PC-9 (cell line): ENCODE measurements around the gene ABI3BP. TPM values are rescaled to one million over a fixed set of nuclear protein-coding genes. Genes with fewer than 3 reads are reported as not detected.

ENCODE experiments used
- BruUV-seq: library from RNA; stranded (reverse); fragments of 400-500 nt; replicated peaks from 2 replicates; lab custom pipeline; 2021; lab: Mats Ljungman, UMichigan
- CTCF ChIA-PET: fragments of 300-600 bp; sonication (Branson Sonifier 250); formaldehyde crosslinking; loops from one replicate; lab custom pipeline; 2022; ENCODE audit warnings: antibody characterized with exemption; lab: Charles Lee
- POLR2A ChIA-PET: fragments of 300-600 bp; sonication (Branson Sonifier 250); formaldehyde crosslinking; loops from one replicate; lab custom pipeline; 2022; ENCODE audit warnings: antibody characterized with exemption; ENCODE audit not compliant: unreplicated experiment; lab: Charles Lee
- DNase-seq, 2 experiments: peaks; one replicate each; pipeline versions ENCODE4 v3.0.0 to v3.0.0-alpha.2; 2015 to 2022; ENCODE audit warnings: mixed read lengths in 1 of 2
- H2AFZ ChIP-seq: fragments of 200-600 bp; sonication (generic); 2 replicates; pipeline ENCODE4 v1.8.1; 2017; ENCODE audit warnings: antibody characterized with exemption
- H3F3A ChIP-seq: fragments of 200-600 bp; sonication (generic); 2 replicates; pipeline ENCODE4 v1.8.1; 2017; ENCODE audit warnings: antibody characterized with exemption, mild to moderate bottlenecking, low read depth; ENCODE audit not compliant: insufficient read depth
- H3K27ac ChIP-seq: fragments of 200-600 bp; sonication (generic); 2 replicates; pipeline ENCODE4 v1.6.1; 2016; ENCODE audit warnings: mixed run types
- H3K27me3 ChIP-seq: fragments of 200-600 bp; sonication (generic); 2 replicates; pipeline ENCODE4 v1.6.1; 2016; ENCODE audit warnings: low read depth, mixed run types; ENCODE audit not compliant: insufficient read depth
- H3K36me3 ChIP-seq: fragments of 200-600 bp; sonication (generic); 2 replicates; pipeline ENCODE4 v1.6.1; 2016; ENCODE audit warnings: low read depth, mixed run types
- H3K4me1 ChIP-seq: fragments of 200-600 bp; sonication (generic); replicated peaks from 2 replicates; pipeline ENCODE4 v1.6.1; 2016; ENCODE audit warnings: mixed run types; ENCODE audit not compliant: insufficient read depth
- H3K4me2 ChIP-seq: fragments of 200-600 bp; sonication (generic); 2 replicates; pipeline ENCODE4 v1.6.1; 2017; ENCODE audit warnings: mixed run types
- H3K4me3 ChIP-seq: fragments of 200-600 bp; sonication (generic); 2 replicates; pipeline ENCODE4 v1.6.1; 2016; ENCODE audit warnings: mixed run types
- H3K79me2 ChIP-seq: fragments of 200-600 bp; sonication (generic); 2 replicates; pipeline ENCODE4 v1.6.1; 2017; ENCODE audit warnings: low read depth, mixed run types
- H3K9me2 ChIP-seq: fragments of 200-600 bp; sonication (generic); 2 replicates; pipeline ENCODE4 v1.8.1; 2017; ENCODE audit warnings: mild to moderate bottlenecking; ENCODE audit not compliant: insufficient read depth
- H3K9me3 ChIP-seq: fragments of 200-600 bp; sonication (generic); 2 replicates; pipeline ENCODE4 v1.8.1; 2016; ENCODE audit warnings: low read depth; ENCODE audit not compliant: insufficient read depth
- H4K20me1 ChIP-seq: fragments of 200-600 bp; sonication (generic); 2 replicates; pipeline ENCODE4 v1.8.1; 2017; ENCODE audit not compliant: insufficient read depth
- EZH2 ChIP-seq: fragments of 200-600 bp; sonication (generic); IDR thresholded peaks from 2 replicates; pipeline ENCODE4 v1.8.0; 2017; ENCODE audit warnings: antibody characterized with exemption, low read depth
- intact Hi-C: fragments of 100-400 bp; cut with micrococcal nuclease; formaldehyde crosslinking; loops from one replicate; pipeline ENCODE4 v1.10.0; 2022; ENCODE audit not compliant: unreplicated experiment
- total RNA-seq: library from RNA; stranded (reverse); gene quantifications from 2 replicates; pipeline ENCODE4 v1.2.3, GENCODE V29; 2021
- TF ChIP-seq, protein P1 (sequence below): fragments of 200-600 bp; sonication (generic); conservative IDR thresholded peaks from 2 replicates; pipeline ENCODE4 v1.6.1; 2017; ENCODE audit warnings: mixed run types, antibody characterized with exemption, mild to moderate bottlenecking, moderate library complexity

The ABI3BP gene
- total RNA-seq, 1 experiment from 2014 or later = 4.2 TPM

DNA sequence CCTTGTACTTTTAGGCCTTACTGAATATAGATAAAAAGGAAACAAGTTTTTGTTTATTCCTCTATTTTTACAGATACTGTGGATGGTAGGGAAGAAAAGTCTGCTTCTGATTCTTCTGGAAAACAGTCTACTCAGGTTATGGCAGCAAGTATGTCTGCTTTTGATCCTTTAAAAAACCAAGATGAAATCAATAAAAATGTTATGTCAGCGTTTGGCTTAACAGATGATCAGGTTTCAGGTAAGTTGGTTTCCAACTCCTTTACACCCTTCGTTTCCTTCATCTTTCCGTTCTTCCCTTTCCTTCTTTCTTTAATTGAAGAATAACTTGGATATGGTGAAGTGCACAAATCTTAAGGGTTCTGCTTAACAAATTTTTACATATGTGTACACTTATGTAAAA, 260.8 kb downstream of the ABI3BP start:
- CTCF ChIA-PET = no interaction called here
- Histone ChIP-seq H3F3A (peaks cover 41% of the 10 kb centered on the region), H3K4me1 (no peaks in the 10 kb centered on the region), H3K79me2 (peaks cover 63% of the 10 kb centered on the region), H3K27me3 (no peaks in the 10 kb centered on the region), H3K36me3 (peaks cover 86% of the 10 kb centered on the region), H3K9me3 (no peaks in the 10 kb centered on the region), H3K9me2 (no peaks in the 10 kb centered on the region), H2AFZ (no peak overlapping the region), H3K4me3 (no peak overlapping the region), H3K4me2 (no peak overlapping the region), H4K20me1 (peaks cover 81% of the 10 kb centered on the region), H3K27ac (no peak overlapping the region)
- POLR2A ChIA-PET = no interaction called here
- no TSS peak for BruUV-seq
- DNase-seq = no peak
- intact Hi-C loops = loop anchor here (10.0 kb wide), 2 partner anchors 358 to 922 kb away; no protein-coding TSS in a partner anchor
- TF ChIP-seq EZH2 = no peak
- TF ChIP-seq, protein P1, sequence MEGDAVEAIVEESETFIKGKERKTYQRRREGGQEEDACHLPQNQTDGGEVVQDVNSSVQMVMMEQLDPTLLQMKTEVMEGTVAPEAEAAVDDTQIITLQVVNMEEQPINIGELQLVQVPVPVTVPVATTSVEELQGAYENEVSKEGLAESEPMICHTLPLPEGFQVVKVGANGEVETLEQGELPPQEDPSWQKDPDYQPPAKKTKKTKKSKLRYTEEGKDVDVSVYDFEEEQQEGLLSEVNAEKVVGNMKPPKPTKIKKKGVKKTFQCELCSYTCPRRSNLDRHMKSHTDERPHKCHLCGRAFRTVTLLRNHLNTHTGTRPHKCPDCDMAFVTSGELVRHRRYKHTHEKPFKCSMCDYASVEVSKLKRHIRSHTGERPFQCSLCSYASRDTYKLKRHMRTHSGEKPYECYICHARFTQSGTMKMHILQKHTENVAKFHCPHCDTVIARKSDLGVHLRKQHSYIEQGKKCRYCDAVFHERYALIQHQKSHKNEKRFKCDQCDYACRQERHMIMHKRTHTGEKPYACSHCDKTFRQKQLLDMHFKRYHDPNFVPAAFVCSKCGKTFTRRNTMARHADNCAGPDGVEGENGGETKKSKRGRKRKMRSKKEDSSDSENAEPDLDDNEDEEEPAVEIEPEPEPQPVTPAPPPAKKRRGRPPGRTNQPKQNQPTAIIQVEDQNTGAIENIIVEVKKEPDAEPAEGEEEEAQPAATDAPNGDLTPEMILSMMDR = no peak

DNA sequence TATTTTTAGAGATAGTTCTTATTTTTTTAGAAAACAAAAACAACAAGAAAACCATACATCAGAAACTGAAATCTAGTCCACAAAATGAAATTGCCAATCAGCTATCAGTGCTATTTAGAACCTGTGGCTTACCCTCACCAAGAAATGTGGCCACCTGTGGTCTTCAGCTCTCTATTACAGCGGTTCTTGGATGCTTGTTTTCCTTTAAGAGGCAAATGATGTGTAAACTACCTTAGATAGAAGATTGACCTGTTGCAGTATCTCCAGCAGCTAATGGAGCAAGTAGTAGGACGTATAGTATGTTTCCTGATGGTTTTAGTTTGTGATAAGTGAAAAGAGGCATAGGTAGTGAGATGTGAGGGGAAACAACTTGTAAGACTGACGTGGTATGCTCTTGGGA, 262.7 kb downstream of the ABI3BP start:
- no peak overlapping the region for H2AFZ ChIP-seq
- H3K4me1 ChIP-seq = no peaks in the 10 kb centered on the region
- peaks cover 81% of the 10 kb centered on the region for H3K79me2 ChIP-seq
- intact Hi-C loops = loop anchor here (10.0 kb wide), 2 partner anchors 356 to 924 kb away; no protein-coding TSS in a partner anchor
- no peaks in the 10 kb centered on the region for H3K9me2 ChIP-seq
- peaks cover 87% of the 10 kb centered on the region for H4K20me1 ChIP-seq
- no peaks in the 10 kb centered on the region for H3K27me3 ChIP-seq
- CTCF ChIA-PET = interaction anchor here (0.6 kb wide), 1 partner anchor 898 kb away, joined by 5 read pairs; no protein-coding TSS in a partner anchor
- H3K4me3 ChIP-seq = no peak overlapping the region
- POLR2A ChIA-PET = interaction anchor here (0.7 kb wide), 1 partner anchor 377 kb away, joined by 8 read pairs; no protein-coding TSS in a partner anchor
- TF ChIP-seq, protein P1 = no peak
- no peak for TF ChIP-seq EZH2
- no peaks in the 10 kb centered on the region for H3K9me3 ChIP-seq
- peaks cover 38% of the 10 kb centered on the region for H3F3A ChIP-seq
- no peak for DNase-seq
- H3K36me3 ChIP-seq = peaks cover 92% of the 10 kb centered on the region
- H3K4me2 ChIP-seq = no peak overlapping the region
- no peak overlapping the region for H3K27ac ChIP-seq
- no TSS peak for BruUV-seq

DNA sequence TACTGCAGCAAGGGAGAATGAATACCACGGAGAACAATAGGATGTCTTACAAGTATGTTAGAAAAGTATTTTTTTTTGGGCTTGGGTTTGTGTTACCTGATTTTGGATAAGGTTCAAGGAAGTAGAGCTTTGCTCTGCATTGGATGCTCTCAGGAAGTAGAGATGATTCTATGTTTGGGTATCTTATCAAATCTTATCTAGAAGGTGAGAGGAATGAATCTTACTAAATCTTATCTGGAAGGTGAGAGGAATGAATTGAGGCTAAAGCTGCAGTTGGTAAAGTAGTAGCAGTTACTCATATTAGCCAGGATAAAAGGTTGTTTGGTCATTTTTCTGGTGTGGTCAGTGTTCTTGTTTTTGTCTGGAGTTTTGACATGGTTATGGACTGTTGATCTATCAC, 266.5 kb downstream of the ABI3BP start:
- Histone ChIP-seq H3K9me3 (no peaks in the 10 kb centered on the region), H3K4me1 (no peaks in the 10 kb centered on the region), H3K27me3 (no peaks in the 10 kb centered on the region), H3K79me2 (peaks cover 85% of the 10 kb centered on the region), H3K4me2 (no peak overlapping the region), H3K36me3 (peaks cover 84% of the 10 kb centered on the region), H2AFZ (no peak overlapping the region), H3F3A (peaks cover 47% of the 10 kb centered on the region), H3K9me2 (no peaks in the 10 kb centered on the region), H4K20me1 (peaks cover 85% of the 10 kb centered on the region), H3K4me3 (no peak overlapping the region), H3K27ac (no peak overlapping the region)
- intact Hi-C loops = no loop called here
- ChIA-PET POLR2A (interaction anchor here (0.7 kb wide), 1 partner anchor 847 kb away, joined by 8 read pairs; no protein-coding TSS in a partner anchor), CTCF (interaction anchor here (1.1 kb wide), 1 partner anchor 9 kb away, joined by 17 read pairs; no protein-coding TSS in a partner anchor)
- BruUV-seq = no TSS peak
- no peak for TF ChIP-seq EZH2
- TF ChIP-seq, protein P1 = no peak
- no peak for DNase-seq
